GM19328 (cell line): Measurements from ENCODE around the gene STK32B.

Experiments
- ATAC-seq: cut with Tn5 transposase; IDR thresholded peaks from one replicate; pipeline ENCODE4 v1.9.1; 2021; ENCODE audit warnings: mild to moderate bottlenecking, moderate library complexity; ENCODE audit not compliant: unreplicated experiment

The STK32B gene

DNA sequence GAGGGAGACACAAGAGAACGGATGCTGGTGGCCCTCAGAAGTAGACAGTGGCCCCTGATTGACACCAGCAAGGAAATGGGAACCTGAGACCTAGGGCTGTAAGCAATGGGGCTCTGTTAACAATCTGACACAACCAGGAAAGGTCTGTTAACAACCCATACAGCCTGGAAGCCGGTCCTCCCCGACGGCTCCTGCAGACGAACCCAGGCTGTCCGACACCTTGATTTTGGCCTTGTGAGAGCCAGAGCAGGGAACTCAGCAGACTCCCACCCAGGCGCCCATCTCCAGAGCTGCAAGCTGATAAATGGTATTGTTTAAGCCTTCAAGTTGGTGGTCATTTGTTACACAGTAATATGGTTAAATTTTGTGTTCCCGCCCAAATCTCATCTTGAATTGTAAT, 21.8 kb upstream of the STK32B start:
- no peak for ATAC-seq

DNA sequence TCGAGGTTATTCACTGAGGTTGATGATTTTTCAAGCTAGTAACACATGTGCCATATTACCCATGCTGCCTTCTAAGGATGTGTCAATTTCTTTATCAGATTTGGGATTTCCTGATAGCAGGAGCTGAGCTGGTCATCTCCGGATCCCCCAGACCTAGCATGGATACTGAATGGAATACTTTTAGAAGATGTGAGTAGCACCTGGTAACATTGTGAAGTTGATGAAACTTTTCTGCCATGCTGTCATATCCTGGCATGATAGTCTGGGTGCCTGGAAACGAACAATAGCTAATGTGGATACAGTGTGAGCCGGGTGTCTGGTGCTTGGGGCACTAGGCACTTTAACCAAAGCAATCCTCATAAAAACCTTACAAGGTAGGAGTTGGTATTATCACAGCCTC, 21.1 kb upstream of the STK32B start:
- ATAC-seq, result no peak

DNA sequence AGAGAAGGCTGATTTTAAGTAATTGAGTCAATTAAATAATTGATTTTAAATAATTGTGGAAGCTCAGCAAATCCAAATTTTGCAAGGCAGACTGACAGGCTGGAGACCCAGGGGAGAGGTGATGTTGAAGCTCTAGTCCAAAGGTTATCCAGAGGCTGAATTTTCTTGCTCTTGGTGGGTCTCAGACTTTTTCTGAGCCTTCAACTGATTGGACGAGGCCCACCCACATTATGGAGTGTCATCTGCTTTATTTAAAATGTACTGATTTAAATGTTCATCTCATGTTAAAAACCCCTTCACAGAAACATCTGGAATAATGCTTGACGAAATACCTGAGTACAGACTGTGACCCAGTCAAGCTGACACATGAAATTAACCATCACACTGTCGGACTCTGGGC, 20.4 kb upstream of the STK32B start:
- ATAC-seq, result no peak

DNA sequence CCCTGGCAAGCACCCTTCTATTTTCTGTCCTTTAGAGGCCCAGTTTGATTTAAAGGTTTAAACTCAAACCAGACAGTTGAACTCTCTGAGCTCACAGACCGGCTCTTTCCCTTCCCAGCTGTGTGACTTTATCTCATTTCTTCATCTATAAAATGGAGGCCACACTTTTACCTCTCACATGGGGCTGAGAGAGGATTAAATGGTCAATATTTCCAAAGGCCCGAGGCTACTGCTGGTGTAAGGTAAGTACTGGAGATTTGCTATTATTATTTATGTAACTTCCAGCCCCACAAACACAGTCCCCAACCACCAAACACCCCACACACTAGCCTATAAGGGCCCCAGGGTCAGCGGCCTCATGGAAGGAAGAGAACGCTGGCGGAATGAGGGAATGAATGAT, 18.5 kb upstream of the STK32B start:
- ATAC-seq, result no peak

DNA sequence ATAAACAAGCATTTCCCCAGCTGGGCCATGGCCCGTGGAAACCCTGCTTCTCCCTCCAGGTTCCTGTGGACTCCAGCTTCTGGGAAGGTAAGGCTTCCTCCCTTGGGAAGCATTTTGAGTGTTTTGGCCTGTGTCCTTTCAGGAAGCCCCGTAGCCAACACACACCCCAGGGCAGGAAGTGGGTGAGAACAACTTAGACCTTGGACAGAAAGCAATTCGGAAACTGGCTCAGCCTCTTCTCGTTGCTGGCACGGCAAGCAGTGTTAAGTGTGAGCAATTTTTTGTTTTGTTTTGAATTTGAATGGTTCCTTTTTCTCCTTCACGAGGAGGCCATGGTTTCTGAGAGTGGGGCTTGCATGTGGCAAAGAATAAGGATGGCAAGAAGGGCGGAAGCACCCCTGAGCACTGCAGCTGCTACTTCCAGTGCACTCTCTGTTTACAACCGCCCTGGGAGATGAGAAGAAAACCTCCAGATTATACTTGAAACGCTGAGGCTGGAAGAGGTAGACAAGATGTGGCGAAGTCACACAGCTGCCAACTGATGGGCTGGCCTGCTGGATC, 17.9 kb upstream of the STK32B start:
- ATAC-seq, result no peak

DNA sequence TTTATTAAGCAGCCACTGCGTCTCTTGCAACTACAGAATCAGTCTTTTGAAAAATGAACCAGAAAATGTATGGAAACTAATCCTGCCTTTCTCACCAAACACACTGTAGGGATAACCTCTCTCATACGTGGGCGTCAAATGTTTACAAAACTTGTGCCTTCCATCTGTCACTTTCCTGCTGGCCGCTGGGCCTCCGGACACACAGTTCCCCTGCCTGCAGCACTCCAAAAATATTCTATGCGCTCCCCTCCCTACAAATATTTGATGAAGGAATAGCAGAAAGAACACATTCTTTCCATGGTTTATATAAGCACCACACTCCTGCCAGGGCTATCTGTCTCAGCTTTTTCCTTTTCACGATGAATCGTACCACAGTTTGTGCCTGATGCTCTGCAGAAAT, 17.1 kb upstream of the STK32B start:
- no peak for ATAC-seq

DNA sequence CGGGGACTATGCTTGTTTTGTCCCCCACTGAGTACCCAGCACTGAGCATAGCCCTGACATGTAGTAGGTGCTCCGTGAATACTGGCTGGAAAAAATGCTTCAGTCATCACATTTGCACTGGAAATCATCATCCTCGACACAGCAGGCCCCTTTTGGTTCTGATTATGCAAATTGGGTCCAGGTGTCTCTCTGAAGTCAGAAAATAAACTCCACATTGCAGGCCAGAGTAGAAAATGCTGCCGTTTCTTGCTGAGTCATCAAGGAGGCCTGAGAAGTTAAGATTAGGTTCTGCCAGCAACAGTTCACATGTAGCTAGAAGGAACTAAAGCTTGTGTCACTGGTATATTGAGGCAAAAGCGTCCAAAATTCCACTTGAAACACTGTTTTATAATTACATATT, 15.0 kb upstream of the STK32B start:
- ATAC-seq, result no peak

DNA sequence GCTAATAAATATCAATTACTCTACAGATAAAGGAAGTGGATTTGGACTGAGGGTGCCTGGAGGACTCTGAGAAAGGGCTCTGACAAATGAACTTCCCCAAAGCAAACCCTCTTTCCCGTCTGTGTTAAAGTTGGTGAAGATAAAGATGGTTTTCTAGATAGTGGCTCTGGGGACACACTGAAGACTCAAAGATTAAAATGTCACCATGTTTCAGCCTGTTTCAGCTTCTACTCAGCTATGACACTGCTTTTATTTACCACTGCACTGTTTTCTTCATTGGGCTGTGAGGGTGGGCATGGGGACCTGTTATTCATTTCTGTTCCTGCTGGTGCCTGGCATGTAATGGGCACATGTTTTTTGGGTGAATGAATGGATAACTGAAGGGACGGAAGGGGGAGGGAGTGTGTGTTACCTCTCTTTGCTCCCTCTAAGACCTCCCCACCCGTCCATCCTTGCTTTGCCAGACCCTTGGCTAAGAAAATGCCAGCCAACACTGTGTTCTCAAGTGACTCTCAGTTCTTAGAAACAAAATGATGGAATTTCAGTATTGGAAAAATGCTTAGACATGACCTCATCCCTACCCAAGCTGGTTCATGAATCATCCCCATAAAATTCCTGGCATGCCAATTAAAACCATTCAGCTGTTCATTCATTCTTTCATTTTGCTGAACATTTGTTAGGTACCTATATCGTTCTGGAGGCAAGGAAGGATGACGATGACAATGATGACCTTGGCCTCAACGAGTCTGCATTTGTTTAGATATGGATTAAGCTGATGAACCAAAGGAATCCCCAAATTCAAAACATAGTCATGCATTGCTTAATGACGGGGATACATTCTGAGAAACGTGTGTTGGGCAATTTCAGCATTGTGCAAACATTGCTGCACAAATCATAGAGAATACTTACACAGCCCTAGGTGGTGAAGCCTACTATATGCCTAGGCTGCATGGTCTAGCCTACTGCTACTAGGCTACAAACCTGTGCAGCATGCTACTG, 13.4 kb upstream of the STK32B start:
- ATAC-seq, result no peak

DNA sequence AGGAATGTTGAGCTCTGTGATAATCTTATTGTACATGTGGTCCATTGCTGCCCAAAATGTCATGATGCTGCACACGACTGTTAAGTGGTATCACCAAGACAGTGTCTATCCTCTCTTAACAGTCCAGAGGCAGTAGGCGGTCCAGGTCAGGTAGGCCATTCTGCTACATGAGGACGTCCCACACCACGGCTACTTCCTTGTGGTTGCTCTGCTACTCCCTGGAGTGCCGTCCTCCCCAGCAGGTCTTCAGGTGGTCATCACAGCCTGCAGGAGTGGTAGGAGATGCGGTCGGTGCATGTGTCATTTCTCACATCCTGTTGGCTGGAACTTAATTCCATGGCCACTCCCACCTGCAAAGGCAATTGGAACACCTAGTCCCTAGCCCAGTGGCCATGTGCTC, 11.5 kb upstream of the STK32B start:
- ATAC-seq, result no peak

DNA sequence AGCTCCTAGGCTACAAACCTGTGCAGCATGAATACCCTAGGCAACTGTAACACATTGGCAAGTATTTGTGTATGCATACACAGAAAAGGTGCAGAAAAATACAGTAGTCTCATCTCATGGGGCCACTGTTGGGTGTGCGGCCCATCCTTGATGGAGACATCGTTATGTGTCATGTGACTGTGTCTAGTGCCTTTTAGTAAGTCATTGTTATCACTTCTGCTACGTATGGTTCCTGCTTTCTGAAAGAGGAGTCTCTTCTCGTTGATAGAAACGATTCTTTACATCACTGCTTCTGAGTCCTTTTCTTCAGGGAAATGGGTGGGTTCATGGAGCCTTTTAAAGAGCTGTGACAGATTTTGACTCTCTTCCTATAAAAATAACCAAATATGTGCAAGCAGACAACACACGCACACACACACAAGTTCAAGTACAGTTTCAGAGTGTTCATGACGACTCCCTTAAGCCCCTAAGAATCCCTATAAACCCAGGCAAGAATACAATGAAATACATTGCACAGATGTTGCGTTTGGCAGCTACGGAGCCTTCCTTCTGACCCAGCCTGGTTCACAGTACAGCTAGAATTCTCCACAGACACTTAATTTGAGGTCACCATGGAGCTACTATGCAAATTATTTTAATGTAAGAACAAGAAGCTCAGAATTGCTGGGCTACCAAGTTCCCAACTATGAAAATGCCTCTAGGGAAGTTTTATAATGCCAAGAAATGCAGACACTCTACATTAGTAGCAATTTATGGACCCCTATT, 10.2 kb upstream of the STK32B start:
- ATAC-seq, result no peak

DNA sequence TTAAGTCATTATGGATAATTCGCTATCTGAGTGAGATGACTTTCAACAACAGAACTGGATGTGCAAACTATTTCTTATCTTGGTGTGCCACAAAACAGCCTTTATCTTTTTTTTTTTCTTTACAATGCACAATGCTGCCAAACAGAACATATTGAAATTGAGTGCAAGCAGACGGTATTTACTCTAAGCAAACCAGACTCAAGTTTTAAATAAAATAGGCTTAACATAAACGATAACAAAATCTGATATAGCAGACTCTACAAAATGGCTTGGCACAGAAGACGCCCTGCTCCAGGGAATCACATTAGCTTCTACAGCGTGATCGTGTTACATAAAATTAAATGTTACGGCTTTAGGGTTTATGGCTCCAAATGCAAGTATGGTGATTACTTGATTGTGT, 9.6 kb upstream of the STK32B start:
- no peak for ATAC-seq

DNA sequence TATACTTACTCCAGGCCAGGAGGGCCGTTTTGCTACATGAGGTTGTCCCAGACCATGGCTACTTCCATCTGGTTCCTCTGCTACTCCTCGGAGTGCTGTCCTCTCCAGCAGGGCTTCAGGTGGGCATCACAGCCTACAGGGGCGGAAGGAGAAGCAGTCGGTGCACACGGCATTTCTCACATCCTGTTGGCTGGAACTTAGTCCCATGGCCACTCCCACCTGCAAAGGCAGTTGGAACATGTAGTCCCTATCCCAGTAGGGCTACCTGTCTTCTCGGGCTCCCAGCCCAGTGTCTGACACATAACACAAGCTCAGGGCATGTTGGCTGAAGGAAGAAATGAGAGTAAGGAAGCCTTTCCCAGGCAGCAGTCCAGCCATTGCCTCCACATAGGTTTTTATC, 7.7 kb upstream of the STK32B start:
- no peak for ATAC-seq

DNA sequence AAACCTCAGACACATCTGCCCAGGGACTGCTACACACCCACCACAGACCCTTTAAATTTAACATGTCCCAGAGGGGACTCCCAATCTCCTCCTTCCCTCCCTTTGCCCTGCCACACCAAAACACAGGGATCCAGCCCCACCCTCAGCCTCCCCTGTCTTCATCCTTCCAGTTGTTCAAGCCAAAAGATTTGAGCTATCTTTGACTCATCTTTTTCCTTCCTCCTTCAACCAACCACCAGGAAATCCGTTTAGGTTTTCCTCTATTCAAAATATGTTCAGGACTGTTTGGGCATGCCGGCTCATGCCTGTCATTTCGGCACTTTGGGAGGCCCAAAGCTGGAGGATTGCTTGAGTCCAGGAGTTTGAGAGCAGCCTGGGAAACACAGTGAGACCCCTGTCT, 6.9 kb upstream of the STK32B start:
- no peak for ATAC-seq

DNA sequence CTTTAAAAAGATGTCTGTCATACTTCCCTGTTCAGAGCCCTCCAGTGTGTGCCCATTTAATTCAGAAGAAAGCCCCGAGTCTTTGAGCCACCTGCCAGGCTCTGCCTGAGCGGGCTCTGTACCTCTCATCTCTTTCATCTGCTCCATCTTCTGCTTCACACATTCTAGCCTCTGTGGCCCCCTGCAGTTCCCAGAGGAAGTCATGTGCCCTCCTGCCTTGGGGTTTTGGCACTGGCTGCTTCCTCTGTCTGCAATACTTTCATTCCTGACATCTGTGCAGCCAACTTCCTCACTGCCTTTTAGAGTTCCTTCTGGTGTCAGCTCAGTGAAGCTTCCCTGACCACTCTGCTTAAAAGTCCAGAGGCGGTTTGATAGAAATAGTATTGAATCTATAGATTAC, 6.2 kb upstream of the STK32B start:
- ATAC-seq, result no peak

DNA sequence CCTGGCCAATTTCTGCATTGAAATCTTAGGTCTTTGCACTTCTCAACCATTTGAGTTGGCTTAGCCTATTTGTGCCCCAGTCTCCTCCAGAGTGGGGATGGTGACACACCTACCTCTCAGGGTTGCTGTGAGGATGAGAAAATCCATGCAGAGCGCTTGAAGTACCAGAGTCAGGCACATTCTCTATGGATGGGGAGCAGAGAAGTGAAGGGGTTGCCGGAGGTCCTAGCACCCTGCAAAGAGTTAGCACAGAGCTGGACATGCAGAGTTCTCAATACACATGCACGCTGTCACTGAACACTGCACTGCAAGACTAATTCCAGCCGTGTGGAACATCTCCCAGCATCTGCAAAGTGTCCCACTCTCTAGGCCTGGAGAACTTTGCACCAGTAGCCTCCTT, 2.6 kb upstream of the STK32B start:
- ATAC-seq, result no peak

DNA sequence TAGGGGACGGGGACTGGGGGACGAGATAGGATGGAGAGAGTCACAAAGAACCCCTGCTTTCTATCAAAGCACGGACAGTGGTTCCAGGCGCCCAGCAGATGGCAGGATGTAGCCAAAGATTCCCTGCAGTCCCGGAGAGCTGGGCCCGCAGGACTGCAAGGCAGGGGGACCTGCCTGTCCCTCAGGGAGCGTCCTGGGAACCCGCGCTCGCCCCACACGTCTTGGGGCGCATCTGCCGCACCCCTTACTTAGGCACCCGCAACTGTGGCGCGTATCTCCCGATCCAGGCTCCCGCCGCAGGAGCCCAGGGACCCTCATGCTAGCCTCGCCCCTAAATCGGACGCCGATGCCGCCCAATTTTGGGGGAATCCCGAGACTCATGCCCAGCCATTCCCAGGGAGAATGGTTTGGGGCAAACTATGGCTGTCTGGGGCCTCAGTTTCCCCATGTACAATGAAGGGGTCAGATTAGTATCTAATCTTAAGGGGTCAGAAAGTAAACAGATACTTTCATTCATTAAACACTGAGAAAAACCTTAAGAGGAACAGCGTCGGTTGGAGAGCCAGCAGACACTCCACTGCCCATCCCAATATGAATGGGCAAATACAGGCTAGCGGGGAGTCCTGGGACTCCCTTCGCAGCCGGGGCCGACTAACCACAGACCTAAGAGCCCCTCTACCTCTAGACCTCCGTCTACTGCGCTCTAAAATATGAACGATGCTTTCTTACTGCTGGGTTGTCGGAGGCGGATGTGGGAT, 581 bp upstream of the STK32B start:
- ATAC-seq, result no peak

DNA sequence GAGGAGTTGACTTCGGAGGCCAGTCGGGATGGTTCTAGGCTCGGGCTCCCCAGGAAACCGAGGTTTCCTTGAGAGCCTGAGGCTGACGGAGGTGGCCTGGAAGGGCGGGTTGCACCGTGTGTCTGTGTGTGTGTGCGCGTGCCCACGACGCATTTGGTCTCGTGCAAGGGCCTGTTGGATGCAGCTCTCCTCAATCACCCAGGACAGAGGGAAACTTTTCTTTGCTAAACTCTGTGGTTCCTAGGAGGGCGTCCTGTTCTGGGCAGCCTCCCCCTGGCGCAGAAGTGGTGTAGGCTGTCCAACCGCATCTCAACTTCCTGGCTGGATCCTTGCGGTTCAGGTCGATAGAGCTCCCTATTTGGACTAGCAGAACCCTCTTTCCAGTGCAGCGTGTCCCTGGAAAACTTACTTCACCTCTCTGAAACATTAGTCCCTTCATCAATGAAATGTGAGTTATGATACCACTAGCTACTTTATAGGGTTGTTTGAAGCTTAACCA, 973 bp downstream of the STK32B start:
- no peak for ATAC-seq

DNA sequence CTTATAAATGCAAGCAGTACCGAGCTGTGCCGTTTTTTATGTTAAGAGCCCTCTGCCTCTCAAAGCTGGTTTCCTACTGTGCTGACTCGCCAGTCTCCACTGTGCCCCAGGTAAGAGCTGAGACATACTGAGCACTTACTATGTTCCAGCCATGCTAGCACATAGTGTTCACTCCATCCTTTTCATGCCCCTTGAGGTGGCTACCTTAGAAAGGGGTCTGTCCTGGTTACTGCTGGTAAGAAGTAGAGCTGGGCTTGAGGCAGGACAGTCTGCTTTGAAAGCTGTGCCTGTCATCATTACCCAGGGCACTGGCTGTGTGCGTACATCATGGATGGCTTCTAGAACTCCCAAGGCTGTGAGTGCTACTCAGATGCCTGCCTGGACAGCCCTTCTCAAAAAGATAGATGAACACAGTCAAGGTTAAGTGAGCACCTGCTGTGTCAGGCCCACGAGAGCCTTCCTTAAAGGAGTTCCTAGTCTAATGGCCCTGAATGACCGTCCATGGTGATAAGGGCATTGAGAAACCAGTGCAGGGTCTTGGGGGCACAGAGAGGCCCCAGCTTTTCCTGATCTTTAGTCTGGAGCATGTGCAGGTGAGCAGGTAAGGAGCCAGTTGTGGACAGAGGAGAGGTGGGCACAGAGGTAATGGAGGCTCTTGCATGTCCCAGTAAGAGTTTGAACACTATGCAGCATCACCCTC, 1.6 kb downstream of the STK32B start:
- no peak for ATAC-seq

DNA sequence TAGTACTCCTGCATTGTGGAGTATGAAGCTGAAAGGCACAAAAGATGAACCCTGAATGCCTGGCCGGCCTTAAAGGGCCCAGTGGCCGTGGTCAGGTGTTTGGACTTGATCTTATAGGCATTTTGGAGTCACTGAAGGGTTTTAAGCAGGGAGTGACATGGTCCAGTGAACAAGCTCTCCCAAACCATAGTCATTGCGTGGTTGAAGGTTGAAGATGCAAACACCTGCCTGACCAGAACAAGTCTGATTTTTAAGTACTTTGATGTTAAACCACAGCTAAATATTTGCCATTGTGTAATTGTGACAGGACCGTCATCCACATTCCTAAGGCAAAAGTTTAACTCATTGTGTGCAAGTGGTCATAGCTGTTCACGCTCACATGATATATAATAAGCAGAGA, 3.3 kb downstream of the STK32B start:
- ATAC-seq, result no peak

DNA sequence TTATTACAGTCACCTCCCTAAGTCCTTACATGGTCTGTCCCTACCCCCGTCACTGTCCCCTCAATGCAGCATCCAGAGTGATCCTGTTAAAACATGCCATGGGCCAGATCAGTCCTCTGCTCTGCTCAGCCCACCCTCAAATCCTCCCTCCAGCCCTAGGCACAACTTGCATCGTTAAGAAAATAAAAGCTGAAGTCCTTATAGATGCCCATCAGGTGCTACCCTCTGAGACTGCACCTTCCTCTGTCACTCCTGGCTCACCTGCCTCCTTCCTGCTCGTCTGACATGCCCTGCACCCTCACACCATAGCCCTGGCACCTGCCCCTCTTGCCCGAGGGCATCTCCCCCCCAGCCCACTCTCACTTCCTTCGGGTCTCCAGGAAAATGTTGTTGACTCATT, 4.1 kb downstream of the STK32B start:
- no peak for ATAC-seq
